OCI-LY7 (cell line): ENCODE measurements around the gene FBXO9.

ENCODE experiments used
- EZH2phosphoT487 ChIP-seq: fragments of 200-600 bp; sonication (generic); IDR thresholded peaks from 2 replicates; pipeline ENCODE4 v1.6.1; 2018; ENCODE audit warnings: low read depth, borderline replicate concordance, mild to moderate bottlenecking, mixed run types, antibody characterized with exemption, low read length, moderate library complexity, mixed read lengths
- TF ChIP-seq, protein P1 (sequence below): fragments of 200-600 bp; sonication (generic); conservative IDR thresholded peaks from 2 replicates; pipeline ENCODE4 v1.5.1; 2014; ENCODE audit warnings: mild to moderate bottlenecking, antibody characterized with exemption, low read length, moderate library complexity, mixed read lengths

DNA sequence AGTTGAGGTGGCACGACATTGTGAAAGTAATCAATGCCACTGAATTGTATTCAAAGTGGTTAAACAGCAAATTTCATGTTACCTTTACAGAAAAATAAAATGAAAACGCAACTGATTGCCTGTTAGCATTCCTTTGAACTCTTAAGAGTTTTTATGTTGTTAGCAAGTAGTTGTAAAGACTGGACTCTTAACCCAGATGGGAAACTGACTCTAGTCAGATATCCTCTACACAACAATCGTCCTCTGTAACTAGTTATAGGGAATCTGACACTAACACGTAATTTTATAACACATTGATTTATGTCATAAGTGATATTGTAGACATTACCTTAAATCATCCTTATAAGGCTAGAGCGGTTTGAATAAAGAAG, 3.0 kb upstream of the FBXO9 start:
- TF ChIP-seq, protein P1, sequence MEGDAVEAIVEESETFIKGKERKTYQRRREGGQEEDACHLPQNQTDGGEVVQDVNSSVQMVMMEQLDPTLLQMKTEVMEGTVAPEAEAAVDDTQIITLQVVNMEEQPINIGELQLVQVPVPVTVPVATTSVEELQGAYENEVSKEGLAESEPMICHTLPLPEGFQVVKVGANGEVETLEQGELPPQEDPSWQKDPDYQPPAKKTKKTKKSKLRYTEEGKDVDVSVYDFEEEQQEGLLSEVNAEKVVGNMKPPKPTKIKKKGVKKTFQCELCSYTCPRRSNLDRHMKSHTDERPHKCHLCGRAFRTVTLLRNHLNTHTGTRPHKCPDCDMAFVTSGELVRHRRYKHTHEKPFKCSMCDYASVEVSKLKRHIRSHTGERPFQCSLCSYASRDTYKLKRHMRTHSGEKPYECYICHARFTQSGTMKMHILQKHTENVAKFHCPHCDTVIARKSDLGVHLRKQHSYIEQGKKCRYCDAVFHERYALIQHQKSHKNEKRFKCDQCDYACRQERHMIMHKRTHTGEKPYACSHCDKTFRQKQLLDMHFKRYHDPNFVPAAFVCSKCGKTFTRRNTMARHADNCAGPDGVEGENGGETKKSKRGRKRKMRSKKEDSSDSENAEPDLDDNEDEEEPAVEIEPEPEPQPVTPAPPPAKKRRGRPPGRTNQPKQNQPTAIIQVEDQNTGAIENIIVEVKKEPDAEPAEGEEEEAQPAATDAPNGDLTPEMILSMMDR, result no peak
- no peak for TF ChIP-seq EZH2phosphoT487
